GM21576 (cell line): ENCODE measurements around the gene HTR2B.
"Not testable (repeated sequence)": the region's sequence is repeated elsewhere in the genome, so short reads cannot be mapped to it uniquely, and the experiment has no call there.

Experiments used
- ATAC-seq: cut with Tn5 transposase; IDR thresholded peaks from one replicate; pipeline ENCODE4 v1.9.1; 2021; ENCODE audit warnings: mild to moderate bottlenecking, moderate library complexity; ENCODE audit not compliant: unreplicated experiment

Gene HTR2B

DNA sequence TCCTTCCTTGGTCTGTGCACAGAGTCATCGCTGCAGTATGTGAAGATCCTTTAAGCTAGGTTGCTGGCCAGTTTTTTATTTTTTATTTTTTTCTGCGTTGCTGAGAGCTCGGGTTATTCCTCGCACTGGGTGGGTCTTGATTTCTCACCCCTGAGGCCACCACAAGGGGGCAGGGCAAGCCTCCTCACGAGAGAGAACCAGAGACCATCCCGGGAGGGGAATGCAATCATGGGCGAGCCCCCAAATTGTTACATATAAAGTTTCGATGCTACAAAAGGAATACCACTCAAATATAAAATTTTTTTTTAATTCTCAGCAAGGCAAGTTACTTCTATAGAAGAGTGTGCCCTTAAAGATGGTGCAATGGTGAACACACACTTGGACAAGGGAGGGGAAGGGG, 24.9 kb downstream of the HTR2B start:
- ATAC-seq: no peak

DNA sequence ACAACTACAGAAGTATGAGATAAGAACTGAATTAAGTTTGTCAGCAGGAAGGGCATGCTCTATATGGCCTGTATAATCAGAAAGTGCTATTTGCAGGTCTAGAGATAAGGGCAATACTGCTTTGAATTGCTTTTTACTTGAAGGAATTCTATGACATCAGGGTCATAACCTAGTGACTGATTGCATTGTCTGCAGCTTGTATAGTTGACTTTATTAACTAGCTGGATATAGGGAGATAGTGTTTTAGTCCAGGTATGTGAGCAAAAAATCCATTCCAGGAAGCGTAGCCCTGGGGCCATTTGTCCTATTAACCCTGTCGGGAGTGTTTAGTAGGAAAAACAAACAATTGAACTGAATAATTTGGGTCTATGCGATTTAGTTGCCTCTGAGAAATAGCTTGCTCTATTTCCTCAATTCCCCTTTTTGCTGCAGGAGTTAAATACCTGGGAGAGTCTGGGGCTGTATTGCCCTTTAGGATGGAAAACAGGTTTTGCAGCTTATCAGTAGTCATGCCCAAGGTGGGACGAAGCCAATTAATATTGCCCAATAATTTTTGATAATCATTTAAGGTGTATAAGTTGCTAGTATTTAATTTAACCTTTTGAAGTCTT, 30.0 kb downstream of the HTR2B start:
- ATAC-seq: no peak

DNA sequence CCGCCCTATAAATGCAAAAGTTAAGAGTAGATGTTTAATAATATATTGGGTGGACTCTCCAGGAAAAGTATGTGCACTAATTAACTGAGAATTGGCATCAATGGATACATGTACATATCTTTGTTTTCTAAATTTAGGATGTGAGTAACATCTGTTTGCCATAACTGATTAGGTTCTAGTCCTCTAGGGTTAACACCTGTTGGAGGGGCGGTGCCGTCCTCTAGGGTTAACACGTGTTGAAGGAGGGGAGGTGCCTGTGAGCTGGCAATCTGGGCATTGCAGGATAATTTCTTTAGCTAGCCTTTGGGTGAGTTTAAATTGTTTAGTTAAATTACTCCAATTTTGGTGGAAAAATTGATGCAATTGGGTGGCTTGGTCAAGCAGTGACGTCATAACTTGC, 30.9 kb downstream of the HTR2B start:
- no peak for ATAC-seq

DNA sequence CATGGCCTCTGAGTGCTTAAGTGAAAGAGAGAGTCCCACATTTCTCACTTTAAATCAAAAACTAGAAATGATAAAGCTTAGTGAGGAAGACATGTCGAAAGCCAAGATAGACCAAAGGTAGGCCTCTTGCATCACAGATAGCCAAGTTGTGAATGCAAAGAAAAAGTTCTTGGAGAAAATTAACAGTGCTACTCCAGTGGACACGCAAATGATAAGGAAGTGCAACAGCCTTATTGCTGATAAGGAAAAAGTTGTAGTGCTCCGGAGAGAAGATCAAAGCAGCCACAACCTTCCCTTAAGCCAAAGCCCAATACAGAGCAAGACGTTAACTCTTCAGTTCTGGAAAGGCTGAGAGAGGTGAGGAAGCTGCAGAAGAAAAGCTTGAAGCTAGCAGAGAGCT, 36.1 kb downstream of the HTR2B start:
- no peak for ATAC-seq

DNA sequence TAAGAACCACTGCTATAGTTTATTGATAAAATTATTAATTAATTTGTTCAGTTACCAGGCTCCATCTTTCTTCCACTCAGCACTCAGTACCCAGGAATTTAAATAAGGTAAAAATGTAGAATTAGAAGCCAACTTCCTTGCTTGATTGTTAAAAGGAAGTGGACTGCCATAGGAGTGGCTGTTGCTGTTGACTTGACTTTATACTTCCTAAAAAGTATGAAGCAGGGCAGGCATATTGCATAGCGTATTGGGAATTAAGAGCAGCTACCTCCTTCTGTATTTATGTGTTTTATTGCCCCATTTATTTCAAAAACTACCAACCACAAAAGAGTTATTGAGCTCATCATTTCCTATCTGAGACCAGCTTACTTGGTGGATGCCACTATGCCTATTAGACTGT, 40.3 kb downstream of the HTR2B start:
- no peak for ATAC-seq

DNA sequence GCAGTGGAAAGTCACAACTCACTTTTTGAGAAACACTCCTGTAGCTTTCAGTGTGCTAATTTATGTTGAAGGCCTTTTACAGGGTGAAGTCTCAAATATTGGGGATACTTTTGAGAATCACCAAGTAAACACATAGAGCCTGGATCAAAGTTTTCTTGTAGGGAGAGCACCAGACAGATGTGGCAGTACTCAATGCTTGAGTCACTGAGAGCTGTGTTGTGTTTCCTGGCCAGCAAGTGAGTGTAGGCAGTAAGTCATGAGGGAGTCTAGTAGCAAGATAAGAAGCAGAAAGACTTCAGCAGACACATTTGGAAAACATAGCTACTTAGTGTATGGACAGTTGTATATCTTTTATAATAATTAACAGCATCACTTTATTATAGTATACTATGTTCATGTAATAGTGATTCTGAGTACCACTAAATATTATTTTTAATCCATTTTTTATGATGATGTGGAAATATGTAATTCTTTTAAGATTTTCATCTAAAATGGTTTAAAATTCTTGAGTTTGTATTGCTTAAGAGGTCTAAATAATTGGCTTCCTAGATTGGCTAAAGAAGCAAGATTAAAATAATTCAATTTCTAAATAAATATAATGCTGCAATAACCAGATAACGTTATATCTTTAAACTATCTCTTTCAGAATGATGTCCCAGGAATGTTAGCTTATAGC, 55.3 kb downstream of the HTR2B start:
- ATAC-seq: no peak

DNA sequence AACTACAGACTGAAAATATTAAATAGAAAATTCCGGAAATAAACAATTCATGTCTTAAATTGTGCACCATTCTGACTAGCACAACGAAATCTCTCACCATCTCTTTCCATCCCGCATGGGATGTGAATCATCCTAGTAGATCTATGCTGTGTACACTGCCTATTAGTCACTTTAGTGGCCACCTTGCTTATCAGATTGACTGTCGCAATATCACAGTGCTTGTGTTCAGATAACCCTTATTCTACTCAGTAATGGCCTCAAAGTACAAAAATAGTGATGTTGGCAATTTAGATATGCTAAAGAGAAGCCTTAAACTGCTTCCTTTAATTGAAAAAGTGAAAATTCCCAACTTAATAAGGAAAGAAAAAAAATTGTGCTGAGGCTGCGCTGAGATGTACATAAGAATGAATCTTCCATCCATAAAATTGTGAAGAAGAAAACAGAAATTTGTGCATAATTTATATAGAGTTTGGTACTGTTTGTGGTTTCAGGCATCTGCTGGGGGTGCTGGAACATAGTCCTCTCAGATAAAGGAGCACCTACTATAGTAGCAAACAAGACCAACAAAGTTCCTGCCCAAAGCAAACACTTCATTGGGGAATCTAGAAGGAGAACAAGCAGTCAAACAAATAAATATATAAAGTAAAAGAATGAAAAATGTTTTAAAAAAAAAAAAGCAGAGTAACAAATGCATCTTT, 56.2 kb downstream of the HTR2B start:
- ATAC-seq: no peak

DNA sequence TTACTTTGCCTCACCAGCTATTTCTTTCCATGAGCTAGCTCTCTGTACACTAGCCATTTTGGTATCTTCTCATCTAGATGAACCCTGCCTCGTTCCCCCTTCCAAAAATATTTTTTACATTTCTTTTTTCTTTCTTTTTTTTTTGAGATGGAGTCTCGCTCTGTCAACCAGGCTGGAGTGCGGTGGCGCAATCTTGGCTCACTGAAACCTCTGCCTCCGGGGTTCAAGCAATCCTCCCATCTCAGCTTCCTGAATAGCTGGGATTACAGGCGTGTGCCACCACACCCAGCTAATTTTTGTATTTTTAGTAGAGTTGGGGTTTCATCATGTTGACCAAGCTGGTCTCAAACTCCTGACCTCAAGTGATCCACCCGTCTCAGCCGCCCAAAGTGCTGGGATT, 57.3 kb downstream of the HTR2B start:
- not testable (repeated sequence) for ATAC-seq

DNA sequence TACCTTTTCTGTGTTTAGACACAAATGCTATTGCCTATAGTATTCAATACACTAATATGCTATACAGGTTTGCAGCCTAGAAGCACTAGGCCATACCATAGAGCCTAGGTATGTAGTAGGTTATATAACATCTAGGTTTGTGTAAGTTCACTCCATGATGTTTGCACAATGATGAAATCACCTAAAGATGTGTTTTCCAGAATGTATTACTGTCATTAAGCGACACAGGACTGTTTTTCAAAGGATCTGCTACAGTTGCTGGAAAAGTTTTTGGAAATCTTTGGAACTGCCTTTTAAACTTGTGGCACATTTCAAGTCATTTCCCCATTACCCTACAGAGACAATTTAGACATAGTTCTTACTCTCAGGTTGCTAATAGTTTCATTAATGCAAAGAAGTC, 58.9 kb downstream of the HTR2B start:
- ATAC-seq: no peak

DNA sequence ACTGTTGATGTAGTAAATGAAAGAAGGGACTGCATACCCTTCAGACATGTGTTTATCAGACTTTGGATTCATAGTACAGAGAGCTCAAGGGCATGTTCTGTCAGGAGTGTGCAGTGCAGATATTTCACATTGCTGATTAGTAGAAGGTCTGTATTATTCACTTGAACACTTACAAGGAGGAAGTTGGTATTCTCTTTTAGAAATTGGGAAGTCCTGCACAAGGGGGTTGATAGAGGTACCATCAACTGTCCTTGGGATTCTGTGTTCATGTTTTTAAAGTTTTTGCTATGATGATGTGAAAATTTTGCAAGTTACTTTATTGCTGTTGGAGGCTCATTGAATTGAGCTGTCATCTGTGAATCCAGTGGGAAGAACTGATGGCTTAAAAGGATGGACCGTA, 61.5 kb downstream of the HTR2B start:
- no peak for ATAC-seq

DNA sequence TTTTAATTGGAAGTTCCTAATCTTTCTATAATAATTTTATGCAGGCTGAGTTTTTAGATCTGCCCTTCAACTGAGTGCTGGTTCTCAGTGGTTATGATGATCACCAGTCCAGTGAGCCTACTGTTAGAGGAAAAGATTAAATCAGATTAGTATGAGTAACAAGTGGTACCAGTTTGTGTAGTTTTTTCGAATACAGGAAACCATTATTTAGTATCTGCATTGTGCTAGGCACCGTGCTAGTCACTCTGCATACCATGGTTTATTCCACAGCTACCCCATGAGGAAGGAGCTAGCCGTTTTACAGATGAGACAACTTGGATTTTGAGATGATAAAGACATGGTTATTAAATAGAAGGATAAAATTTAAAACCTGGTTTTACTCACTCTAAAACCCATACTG, 62.1 kb downstream of the HTR2B start:
- ATAC-seq: no peak

DNA sequence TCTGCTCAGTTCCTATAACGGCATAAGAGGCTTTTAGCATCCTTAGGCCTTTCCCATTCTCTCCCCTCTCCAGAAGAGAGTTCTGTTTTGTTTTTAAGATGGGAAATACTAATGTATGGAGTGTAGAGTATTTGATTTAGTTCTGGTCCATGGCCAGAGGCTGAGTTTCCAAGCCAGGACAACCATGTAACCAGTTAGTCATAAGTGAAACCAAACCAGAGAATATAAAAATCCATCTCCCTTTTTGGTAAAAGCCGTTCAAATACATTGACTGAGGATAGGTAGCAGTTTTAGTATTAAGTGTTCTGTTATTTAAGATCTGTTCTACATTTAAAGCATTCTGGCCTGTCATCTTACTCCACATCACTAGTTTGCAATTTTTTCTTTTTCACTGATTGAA, 65.1 kb downstream of the HTR2B start:
- ATAC-seq: no peak

DNA sequence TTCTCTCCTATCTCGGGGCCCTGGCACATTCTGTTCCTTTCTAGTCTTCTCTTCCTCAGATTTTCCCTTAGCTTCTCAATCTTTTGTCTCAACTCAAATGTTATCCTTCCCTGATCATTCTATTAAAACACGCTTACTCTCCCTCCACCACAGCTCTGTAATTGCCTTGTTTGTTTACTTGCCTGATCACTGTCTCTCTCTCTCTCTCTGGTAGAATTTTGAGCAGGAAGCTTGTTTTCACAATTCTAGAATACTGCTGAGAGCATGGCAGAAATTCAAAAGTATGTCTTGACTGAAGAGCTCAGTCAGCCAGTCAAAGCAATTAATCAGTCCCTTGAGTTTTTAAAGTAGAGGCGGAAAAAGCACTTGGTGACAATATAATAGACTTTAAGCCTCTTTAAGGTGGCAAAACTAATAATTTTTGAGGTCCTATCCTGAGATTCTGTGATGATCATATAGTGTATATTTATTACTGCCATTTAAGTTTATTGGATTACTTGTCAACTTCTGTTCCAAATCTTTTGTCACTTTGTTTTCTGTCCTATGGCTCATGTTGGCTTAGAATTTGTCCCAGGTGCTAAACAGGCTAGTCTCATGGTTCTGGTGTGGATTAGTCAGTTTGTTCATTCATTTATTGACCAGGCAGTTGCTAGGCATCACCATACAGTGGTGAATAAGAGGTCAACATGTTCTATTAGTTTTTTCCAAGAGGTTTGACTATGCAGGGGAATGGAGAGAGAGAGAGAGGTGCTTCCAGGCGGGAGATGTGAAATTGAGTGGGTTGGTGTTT, 65.9 kb downstream of the HTR2B start:
- ATAC-seq: no peak
